ENCODE results near the gene PLEKHG4. TPM values are rescaled to one million over a fixed set of nuclear protein-coding genes. Genes with fewer than 3 reads are reported as not detected.

PLEKHG4 gene
- total RNA-seq, 3 donors from 2014 or later: 30.0 to 41.6 (median 37.0) TPM

DNA sequence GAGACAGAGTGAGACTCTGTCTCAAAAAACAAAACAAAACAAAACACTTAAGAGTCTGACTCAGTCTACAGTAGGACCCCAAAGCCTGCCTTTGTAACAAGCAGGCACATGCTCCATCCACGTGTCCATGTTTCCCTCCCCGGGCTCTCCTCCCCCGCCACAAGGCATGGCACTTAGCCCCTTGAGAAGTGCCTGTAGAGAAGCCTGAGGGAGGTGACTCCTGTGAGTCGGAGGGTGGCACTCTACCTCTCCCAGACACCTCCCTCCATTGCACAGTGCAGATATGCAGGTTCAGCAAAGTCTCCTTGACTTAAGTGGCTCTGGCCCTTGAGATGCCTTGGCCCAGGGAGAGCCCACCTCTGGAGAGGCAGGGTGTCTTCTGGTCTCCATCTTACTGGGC, 38.8 kb upstream of the PLEKHG4 start:
- Mint-ChIP-seq H3K4me3 (no peak overlapping the region), H3K4me1 (ENCODE audit: low read depth) (peaks cover 40% of the 10 kb centered on the region), H3K27me3 (ENCODE audit: low read depth) (no peaks in the 10 kb centered on the region), H3K36me3 (ENCODE audit: insufficient read depth) (peaks cover 27% of the 10 kb centered on the region), H3K9me3 (no peaks in the 10 kb centered on the region)
- ATAC-seq: no peak
- no peak for DNase-seq

GRCh38 chr16:67241008-67241900, 38.1 kb upstream of the PLEKHG4 start:
- Mint-ChIP-seq H3K27me3 (ENCODE audit: low read depth) (no peaks in the 10 kb centered on the region), H3K4me1 (ENCODE audit: low read depth) (peaks cover 39% of the 10 kb centered on the region), H3K4me3 (no peak overlapping the region), H3K36me3 (ENCODE audit: insufficient read depth) (peaks cover 24% of the 10 kb centered on the region), H3K9me3 (no peaks in the 10 kb centered on the region)
- DNase-seq (no peak), ATAC-seq (no peak)

DNA sequence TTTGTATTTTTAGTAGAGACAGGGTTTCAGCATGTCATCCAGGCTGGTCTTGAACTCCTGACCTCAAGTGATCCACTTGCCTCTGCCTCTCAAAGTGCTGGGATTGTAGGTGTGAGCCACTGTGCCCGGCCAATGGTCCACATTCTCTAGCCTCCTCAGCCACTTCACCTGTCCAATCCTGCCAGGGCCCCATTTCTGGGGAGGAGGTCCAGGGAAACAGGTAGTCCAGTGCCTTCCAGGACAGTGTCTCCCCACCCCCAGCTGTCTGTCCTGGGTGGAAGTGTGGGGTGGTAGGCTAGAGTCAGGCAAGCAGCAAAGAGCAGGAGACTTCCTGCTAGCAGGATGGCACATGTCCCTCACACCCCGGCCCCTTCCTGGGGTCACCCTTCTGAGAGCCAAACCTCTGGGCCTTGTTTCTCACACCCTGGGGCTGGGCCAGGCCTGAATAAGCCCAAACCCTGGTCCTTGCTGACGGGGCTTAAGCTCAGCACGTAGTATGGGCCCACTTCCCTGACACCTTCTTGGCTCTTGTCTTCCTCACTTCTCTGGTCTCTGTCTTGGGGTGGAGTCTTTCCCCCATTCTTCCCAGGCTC, 37.1 kb upstream of the PLEKHG4 start:
- no peak for DNase-seq
- Mint-ChIP-seq H3K4me1 (ENCODE audit: low read depth) (peaks cover 33% of the 10 kb centered on the region), H3K4me3 (no peak overlapping the region), H3K9me3 (no peaks in the 10 kb centered on the region), H3K36me3 (ENCODE audit: insufficient read depth) (peaks cover 19% of the 10 kb centered on the region), H3K27me3 (ENCODE audit: low read depth) (no peaks in the 10 kb centered on the region)
- no peak for ATAC-seq

DNA sequence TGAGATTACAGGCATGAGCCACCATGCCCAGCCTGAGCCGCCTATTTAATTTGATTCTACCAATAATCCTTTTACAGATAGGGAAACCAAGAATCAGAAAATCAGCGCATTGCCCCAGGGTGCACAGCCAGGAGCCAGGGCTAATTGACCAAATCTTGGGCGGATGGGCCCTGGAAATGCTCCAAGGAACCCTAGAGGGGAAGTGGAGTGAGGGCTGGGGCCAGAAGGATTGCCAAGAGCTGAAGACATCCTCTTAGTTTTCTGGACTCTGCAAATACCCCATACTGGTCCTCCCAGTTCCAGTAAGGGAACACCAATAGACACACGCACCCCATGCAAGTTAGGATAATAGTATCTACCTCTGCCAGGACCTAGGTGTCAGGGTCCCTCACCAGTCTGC, 35.9 kb upstream of the PLEKHG4 start:
- peaks cover 8% of the 10 kb centered on the region for H3K36me3 Mint-ChIP-seq (ENCODE audit: insufficient read depth)
- H3K4me1 Mint-ChIP-seq (ENCODE audit: low read depth): peaks cover 42% of the 10 kb centered on the region
- DNase-seq: no peak

DNA sequence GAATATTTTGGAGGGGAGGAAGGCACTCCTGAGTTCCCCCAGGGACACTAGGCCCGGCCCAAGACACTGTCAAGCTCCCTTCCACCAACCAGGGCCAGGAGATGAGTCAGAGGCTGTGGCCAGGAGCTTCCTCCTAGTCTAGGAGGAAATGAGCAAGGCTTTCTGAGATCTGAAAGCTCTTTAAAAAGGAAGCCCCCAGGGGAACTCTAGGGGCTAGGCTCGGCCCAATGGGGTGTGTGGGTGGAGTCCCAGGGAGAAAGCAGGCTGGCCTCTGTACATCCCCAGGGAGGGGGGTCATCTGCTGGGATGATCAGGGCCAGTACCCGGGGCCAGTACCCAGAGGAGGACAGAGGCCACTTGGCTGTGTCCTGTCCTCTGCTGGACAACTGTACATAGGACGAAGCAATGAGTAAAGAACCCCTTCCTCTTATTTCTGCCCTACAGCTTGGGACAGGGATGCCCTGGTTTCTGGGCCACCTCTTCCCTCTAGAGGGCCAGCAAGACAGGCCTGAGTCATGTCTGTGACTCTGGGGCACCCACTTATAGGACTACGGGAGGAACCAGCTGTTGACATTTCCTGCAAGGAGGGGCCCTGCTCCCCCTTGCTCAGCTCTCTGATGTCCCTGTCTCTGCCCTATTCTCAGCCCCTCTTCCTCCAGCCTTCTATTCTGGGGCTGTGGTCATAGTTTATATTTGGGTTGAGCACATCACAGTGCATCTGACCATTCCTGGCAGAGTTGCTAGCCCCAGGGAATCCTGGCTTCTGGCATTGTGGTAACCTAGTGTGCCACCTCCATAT, 34.7 kb upstream of the PLEKHG4 start:
- H3K4me3 Mint-ChIP-seq: peak overlapping the region; percentile 90
- peak; percentile 69 to 71 for ATAC-seq
- peaks cover 2% of the 10 kb centered on the region for H3K36me3 Mint-ChIP-seq (ENCODE audit: insufficient read depth)
- no peaks in the 10 kb centered on the region for H3K9me3 Mint-ChIP-seq
- no peaks in the 10 kb centered on the region for H3K27me3 Mint-ChIP-seq (ENCODE audit: low read depth)
- peaks cover 47% of the 10 kb centered on the region for H3K4me1 Mint-ChIP-seq (ENCODE audit: low read depth)
- DNase-seq: peak; percentile 73

More for the DNA sequence above, 35.9 kb upstream of the PLEKHG4 start:
- no peak overlapping the region for H3K4me3 Mint-ChIP-seq
- no peaks in the 10 kb centered on the region for H3K27me3 Mint-ChIP-seq (ENCODE audit: low read depth)
- no peaks in the 10 kb centered on the region for H3K9me3 Mint-ChIP-seq
- no peak for ATAC-seq

DNA sequence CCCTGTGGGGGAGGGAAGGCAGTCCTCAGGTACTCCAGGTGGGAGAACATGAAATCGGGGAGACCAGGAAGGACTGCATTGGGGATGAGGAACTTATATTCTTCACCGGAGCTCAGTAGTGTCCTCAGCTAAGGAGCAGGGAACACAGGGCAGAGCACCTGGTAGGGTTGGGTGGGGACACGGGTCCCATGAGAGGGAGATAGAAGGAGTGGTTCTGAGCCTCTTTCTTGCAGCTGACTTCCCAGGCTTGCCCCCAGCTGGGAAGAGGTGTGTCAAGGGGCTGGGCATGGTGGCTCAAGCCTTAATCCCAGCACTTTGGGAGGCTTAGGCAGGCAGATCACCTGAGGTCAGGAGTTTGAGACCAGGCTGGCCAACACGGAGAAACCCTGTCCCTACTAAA, 34.1 kb upstream of the PLEKHG4 start:
- ATAC-seq (no peak), DNase-seq (no peak)
- Mint-ChIP-seq H3K36me3 (ENCODE audit: insufficient read depth) (no peaks in the 10 kb centered on the region), H3K4me3 (peak overlapping the region; percentile 90), H3K4me1 (ENCODE audit: low read depth) (peaks cover 52% of the 10 kb centered on the region), H3K9me3 (no peaks in the 10 kb centered on the region), H3K27me3 (ENCODE audit: low read depth) (peaks cover 4% of the 10 kb centered on the region)

- ATAC-seq: no peak
- no peaks in the 10 kb centered on the region for H3K36me3 Mint-ChIP-seq (ENCODE audit: insufficient read depth)
Observed at GRCh38 chr16:67245674-67246080, 33.7 kb upstream of the PLEKHG4 start.

DNA sequence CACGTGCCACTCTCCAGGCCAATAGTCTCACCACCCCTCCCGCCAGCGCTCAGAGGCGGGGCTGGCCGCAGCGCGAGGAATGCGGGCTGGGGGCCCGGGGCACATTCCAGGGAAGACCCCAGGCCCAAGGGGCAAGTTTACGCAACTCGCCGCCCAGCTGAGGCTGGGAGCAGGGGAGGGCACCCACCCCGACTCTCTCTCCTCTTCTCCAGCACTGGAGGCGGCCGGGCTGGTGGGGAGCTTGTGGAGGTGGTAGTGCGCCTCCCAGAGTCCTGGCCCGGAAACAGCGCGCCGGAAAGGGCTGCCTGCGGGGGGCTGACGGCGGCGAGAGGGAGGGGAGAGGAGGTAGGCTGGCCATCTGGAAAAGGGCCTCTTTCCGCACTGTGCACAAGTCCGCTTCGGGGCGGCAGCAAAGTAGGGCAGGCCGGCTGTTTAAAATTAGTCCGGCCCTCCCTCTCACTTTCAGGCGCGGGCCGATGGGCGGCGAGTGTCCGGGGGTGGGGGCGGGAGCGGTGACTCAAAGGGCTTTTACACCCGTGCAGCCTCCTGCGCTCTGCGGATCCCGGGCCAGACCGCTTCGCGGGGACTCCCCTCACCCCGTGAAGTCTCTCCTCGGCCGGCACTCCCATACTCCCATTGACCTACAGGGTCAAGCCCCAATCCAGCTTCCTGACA, 33.1 kb upstream of the PLEKHG4 start:
- Mint-ChIP-seq H3K4me1 (ENCODE audit: low read depth) (peaks cover 52% of the 10 kb centered on the region), H3K9me3 (no peaks in the 10 kb centered on the region), H3K36me3 (ENCODE audit: insufficient read depth) (no peaks in the 10 kb centered on the region), H3K27me3 (ENCODE audit: low read depth) (peaks cover 9% of the 10 kb centered on the region), H3K4me3 (peak overlapping the region; percentile 90)
- ATAC-seq (no peak), DNase-seq (no peak)

More at GRCh38 chr16:67245674-67246080, 33.7 kb upstream of the PLEKHG4 start:
- DNase-seq: no peak
- Mint-ChIP-seq H3K9me3 (no peaks in the 10 kb centered on the region), H3K27me3 (ENCODE audit: low read depth) (peaks cover 9% of the 10 kb centered on the region), H3K4me3 (peak overlapping the region; percentile 90), H3K4me1 (ENCODE audit: low read depth) (peaks cover 54% of the 10 kb centered on the region)

DNA sequence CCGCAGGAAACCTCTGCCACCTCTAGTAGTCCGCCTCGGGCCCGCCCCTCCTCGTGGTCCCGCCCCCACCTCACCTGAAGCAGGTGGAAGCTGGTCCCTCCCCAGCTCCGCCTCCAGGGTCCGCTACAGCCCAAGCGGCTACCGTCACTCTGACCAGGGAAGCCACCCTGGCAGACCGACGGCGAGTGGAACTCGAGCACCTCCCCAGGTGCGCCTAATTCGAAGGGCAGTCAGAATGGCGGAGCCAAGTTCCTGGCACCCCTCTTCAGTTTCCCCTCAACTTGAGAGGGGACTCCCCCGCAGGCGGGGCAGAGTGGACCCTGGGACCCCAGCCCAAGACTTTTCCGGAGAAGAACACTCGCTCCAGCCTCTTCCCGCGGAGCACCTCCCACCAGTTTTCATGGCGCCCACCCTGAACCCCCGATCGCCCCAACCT, 32.6 kb upstream of the PLEKHG4 start:
- H3K4me3 Mint-ChIP-seq: peak overlapping the region; percentile 90
- H3K9me3 Mint-ChIP-seq: no peaks in the 10 kb centered on the region
- peak; percentile 32 for DNase-seq
- no peak for ATAC-seq
- H3K36me3 Mint-ChIP-seq (ENCODE audit: insufficient read depth): no peaks in the 10 kb centered on the region
- peaks cover 9% of the 10 kb centered on the region for H3K27me3 Mint-ChIP-seq (ENCODE audit: low read depth)
- H3K4me1 Mint-ChIP-seq (ENCODE audit: low read depth): peaks cover 49% of the 10 kb centered on the region

DNA sequence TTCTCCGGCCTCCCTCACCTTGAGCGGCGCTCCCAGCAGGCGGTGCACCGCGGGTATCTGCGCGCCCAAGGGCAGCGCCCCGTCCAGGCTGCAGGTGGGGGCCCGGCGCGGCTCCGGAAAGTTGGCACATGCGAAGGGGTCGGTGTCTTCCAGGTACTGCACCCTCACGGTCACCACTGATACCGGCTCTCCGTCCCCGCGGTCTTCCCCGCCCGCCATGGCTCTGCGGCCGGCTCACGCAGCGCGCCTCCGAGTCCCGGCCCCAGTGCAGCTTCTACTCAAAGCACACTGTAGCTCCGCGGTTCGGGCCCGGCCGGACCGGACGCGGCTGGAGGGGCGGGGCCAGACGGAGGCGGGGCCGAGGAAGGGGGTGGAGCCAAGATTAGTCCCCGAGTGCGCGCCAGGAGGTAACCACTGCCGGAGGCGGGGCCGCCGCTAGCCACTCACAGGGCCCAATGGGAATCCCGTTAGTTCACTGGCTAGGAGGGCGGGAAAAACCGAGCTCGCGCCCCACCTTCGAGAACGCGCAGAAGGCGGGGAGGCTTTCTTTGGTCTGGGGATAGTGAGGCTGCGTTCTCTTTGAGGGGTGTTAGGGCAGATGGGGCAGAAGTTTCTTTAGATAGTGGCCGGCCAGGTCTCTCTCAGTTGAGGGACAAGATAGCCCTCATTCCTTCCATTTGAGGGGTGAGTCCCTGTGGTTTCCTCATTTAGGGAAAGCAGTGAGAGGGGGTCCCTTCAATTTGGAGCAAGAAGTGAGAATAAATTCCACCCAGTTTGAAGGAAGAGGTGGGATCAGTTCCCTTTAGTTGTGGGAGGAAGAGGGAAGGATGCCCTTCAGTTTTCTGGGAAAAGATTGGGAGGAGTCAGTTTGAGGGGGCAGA, 31.9 kb upstream of the PLEKHG4 start, which contains the start of gene FHOD1:
TSS of gene FHOD1 (minus strand) at position 290 of the 881 bp plus-strand sequence. CDS start at position 219, 71 bp downstream.
- H3K4me1 Mint-ChIP-seq (ENCODE audit: low read depth): peaks cover 48% of the 10 kb centered on the region
- peak; percentile 76 to 82 for ATAC-seq
- H3K27me3 Mint-ChIP-seq (ENCODE audit: low read depth): peaks cover 9% of the 10 kb centered on the region
- H3K36me3 Mint-ChIP-seq (ENCODE audit: insufficient read depth): no peaks in the 10 kb centered on the region
- no peaks in the 10 kb centered on the region for H3K9me3 Mint-ChIP-seq
- peak within 1 kb of the TSS; percentile 90 for H3K4me3 Mint-ChIP-seq
- peak; percentile 94 for DNase-seq

GRCh38 chr16:67248073-67248400, 31.3 kb upstream of the PLEKHG4 start:
- Mint-ChIP-seq H3K36me3 (ENCODE audit: insufficient read depth) (no peaks in the 10 kb centered on the region), H3K4me3 (peak overlapping the region; percentile 90), H3K9me3 (no peaks in the 10 kb centered on the region), H3K27me3 (ENCODE audit: low read depth) (peaks cover 9% of the 10 kb centered on the region), H3K4me1 (ENCODE audit: low read depth) (peaks cover 45% of the 10 kb centered on the region)
- DNase-seq (no peak), ATAC-seq (no peak)

DNA sequence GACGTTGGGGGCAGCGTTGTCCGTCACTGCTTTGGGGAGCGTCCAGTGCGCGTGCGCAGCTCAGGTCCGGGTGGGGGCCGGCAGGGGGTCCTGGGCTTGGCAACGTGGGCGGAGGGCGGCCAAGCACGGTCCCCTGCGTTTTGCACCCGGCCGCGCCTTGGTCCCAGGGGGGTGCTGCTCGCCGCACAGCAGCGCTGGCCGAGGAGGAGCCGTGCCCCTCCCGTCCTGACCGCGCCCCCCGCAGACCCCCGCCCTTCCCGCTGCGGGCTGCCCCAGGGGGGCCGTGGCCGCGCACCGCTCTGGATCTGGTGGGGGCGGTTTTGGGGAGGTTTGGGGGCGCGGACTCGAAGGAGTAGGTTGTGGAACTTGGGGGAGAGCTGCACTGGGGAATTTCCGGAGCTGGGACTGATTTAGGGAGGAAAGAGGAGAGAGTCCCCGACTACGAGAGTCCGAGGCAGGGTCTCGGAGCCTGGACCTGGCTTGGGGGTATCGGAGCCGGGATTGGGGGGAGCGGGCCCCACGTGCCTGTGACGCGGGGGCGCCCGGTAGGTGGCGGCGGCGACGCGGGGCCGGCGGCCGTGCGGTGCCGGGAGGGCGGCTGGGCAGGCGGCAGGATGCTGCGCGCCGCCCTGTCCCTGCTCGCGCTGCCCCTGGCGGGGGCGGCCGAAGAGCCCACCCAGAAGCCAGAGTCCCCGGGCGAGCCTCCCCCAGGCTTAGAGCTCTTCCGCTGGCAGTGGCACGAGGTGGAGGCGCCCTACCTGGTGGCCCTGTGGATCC, 30.7 kb upstream of the PLEKHG4 start, which contains the start of gene SLC9A5:
TSS of gene SLC9A5 (plus strand) at position 579 of the 777 bp plus-strand sequence. CDS start at position 615, 36 bp downstream.
- peak within 1 kb of the TSS; percentile 90 for H3K4me3 Mint-ChIP-seq

More for the DNA sequence above, 30.7 kb upstream of the PLEKHG4 start, which contains the start of gene SLC9A5:
- H3K9me3 Mint-ChIP-seq: no peaks in the 10 kb centered on the region
- peaks cover 9% of the 10 kb centered on the region for H3K27me3 Mint-ChIP-seq (ENCODE audit: low read depth)
- peaks cover 44% of the 10 kb centered on the region for H3K4me1 Mint-ChIP-seq (ENCODE audit: low read depth)
- ATAC-seq (peak in 1 of 2 donors; percentile 7), DNase-seq (no peak)
- H3K36me3 Mint-ChIP-seq (ENCODE audit: insufficient read depth): no peaks in the 10 kb centered on the region

Measured in activated T-cell treated with anti-CD3 and anti-CD28 coated beads, Interleukin-2, amount 50 U/mL, for 4 hours (primary cell).